Activated CD4-positive, alpha-beta T cell treated with anti-CD3 and anti-CD28 coated beads, Interleukin-2, amount 50 U/mL, for 24 hours (primary cell): Measurements from ENCODE around the gene ATXN7L2.

ENCODE experiments used
- DNase-seq, 2 donors: peaks; one replicate each; pipeline ENCODE4 v3.0.0-alpha.2; 2020; ENCODE audit warnings: low read depth in 1 of 2, low spot score in 1 of 2

ATXN7L2 gene

GRCh38 chr1:109497449-109498160 lies 13.9 kb downstream of the ATXN7L2 start:
- DNase-seq = no peak

GRCh38 chr1:109498161-109498801 lies 14.6 kb downstream of the ATXN7L2 start:
- DNase-seq = no peak

- DNase-seq = no peak
Measured at GRCh38 chr1:109499081-109499480, 15.4 kb downstream of the ATXN7L2 start.

GRCh38 chr1:109499661-109500536 lies 16.2 kb downstream of the ATXN7L2 start:
- no peak for DNase-seq

GRCh38 chr1:109500941-109501381 lies 17.3 kb downstream of the ATXN7L2 start:
- DNase-seq = no peak

- no peak for DNase-seq
Measured at GRCh38 chr1:109501644-109502363, 18.1 kb downstream of the ATXN7L2 start.

- peak in 1 of 2 donors; percentile 43 for DNase-seq
Measured at GRCh38 chr1:109502364-109502851, 18.7 kb downstream of the ATXN7L2 start.

- no peak for DNase-seq
Measured at GRCh38 chr1:109503935-109504334, 20.2 kb downstream of the ATXN7L2 start.

- DNase-seq = no peak
Measured at GRCh38 chr1:109504974-109505373, 21.3 kb downstream of the ATXN7L2 start.

GRCh38 chr1:109508001-109508872 lies 24.5 kb downstream of the ATXN7L2 start:
- no peak for DNase-seq

- no peak for DNase-seq
Measured at GRCh38 chr1:109508873-109509175, 25.1 kb downstream of the ATXN7L2 start.

- DNase-seq = peak; percentile 36 to 50
Measured at GRCh38 chr1:109509176-109510134, 25.8 kb downstream of the ATXN7L2 start, which contains the start of gene AMIGO1. Gene AMIGO1, minus strand, starts transcription at chr1:109509727. Its CDS starts 815 bp downstream, at chr1:109508912.

- DNase-seq = no peak
Measured at GRCh38 chr1:109513110-109513710, 29.5 kb downstream of the ATXN7L2 start.

GRCh38 chr1:109514846-109515245 lies 31.1 kb downstream of the ATXN7L2 start:
- DNase-seq = no peak

GRCh38 chr1:109516872-109517271 lies 33.2 kb downstream of the ATXN7L2 start:
- no peak for DNase-seq

GRCh38 chr1:109517337-109517736 lies 33.6 kb downstream of the ATXN7L2 start:
- DNase-seq = no peak

- DNase-seq = no peak
Measured at GRCh38 chr1:109521002-109521951, 37.6 kb downstream of the ATXN7L2 start.
